GM23338 (cell line): ENCODE measurements around the gene CACNA1C.

Experiments used
- CREB1 ChIP-seq: fragments of 250-450 bp; sonication (Bioruptor Pico); IDR thresholded peaks from 2 replicates; pipeline ENCODE4 v1.5.0; 2020; ENCODE audit warnings: low read depth, mild to moderate bottlenecking, moderate library complexity
- ETS1 ChIP-seq: IDR thresholded peaks from 2 replicates; pipeline ENCODE4 v1.6.1; 2016; ENCODE audit warnings: antibody characterized with exemption
- EZH2 ChIP-seq: fragments of 200-600 bp; sonication (generic); IDR thresholded peaks from one replicate; pipeline ENCODE4 v1.8.0; 2017; ENCODE audit warnings: antibody characterized with exemption, mild to moderate bottlenecking, low read depth; ENCODE audit not compliant: unreplicated experiment
- EZH2phosphoT487 ChIP-seq: fragments of 200-600 bp; sonication (generic); IDR thresholded peaks from one replicate; pipeline ENCODE4 v1.8.1; 2018; ENCODE audit warnings: antibody characterized with exemption; ENCODE audit not compliant: unreplicated experiment
- JUNB ChIP-seq: IDR thresholded peaks from one replicate; pipeline ENCODE4 v1.6.1; 2016; ENCODE audit warnings: antibody characterized with exemption; ENCODE audit not compliant: unreplicated experiment
- NANOG ChIP-seq: IDR thresholded peaks from 2 replicates; pipeline ENCODE4 v1.6.1; 2016; ENCODE audit warnings: antibody characterized with exemption, borderline replicate concordance
- POLR2AphosphoS5 ChIP-seq: IDR thresholded peaks from 2 replicates; pipeline ENCODE4 v1.6.1; 2016; ENCODE audit warnings: antibody characterized with exemption, low read depth
- REST ChIP-seq: IDR thresholded peaks from one replicate; pipeline ENCODE4 v1.6.1; 2018; ENCODE audit warnings: antibody characterized with exemption; ENCODE audit not compliant: unreplicated experiment
- STAT1 ChIP-seq: IDR thresholded peaks from one replicate; pipeline ENCODE4 v1.6.1; 2016; ENCODE audit warnings: antibody characterized with exemption; ENCODE audit not compliant: unreplicated experiment
- ZNF114 ChIP-seq: fragments of 250-450 bp; sonication (Bioruptor Pico); IDR thresholded peaks from 2 replicates; pipeline ENCODE4 v1.5.0; 2020; ENCODE audit warnings: mild to moderate bottlenecking, moderate library complexity
- ZNF331 ChIP-seq: fragments of 250-450 bp; sonication (Bioruptor Pico); IDR thresholded peaks from 2 replicates; pipeline ENCODE4 v1.5.0; 2020; ENCODE audit warnings: low read depth, mild to moderate bottlenecking, moderate library complexity
- TF ChIP-seq, protein P1 (sequence below), 2 experiments: fragments of 200-600 bp in 1 of 2; sonication (generic) in 1 of 2; conservative IDR thresholded peaks; 2 replicates each; pipeline versions ENCODE4 v1.5.1 to v1.6.1; 2016 to 2017; ENCODE audit warnings: antibody characterized with exemption in 2 of 2, low read depth in 2 of 2, mild to moderate bottlenecking in 2 of 2, moderate library complexity in 1 of 2
- TF ChIP-seq, protein P2 (sequence below): fragments of 250-450 bp; sonication (Bioruptor Pico); IDR thresholded peaks from 2 replicates; pipeline ENCODE4 v1.5.0; 2020; ENCODE audit warnings: mild to moderate bottlenecking, moderate library complexity

- TF ChIP-seq EZH2: no peak
- TF ChIP-seq, protein P1, sequence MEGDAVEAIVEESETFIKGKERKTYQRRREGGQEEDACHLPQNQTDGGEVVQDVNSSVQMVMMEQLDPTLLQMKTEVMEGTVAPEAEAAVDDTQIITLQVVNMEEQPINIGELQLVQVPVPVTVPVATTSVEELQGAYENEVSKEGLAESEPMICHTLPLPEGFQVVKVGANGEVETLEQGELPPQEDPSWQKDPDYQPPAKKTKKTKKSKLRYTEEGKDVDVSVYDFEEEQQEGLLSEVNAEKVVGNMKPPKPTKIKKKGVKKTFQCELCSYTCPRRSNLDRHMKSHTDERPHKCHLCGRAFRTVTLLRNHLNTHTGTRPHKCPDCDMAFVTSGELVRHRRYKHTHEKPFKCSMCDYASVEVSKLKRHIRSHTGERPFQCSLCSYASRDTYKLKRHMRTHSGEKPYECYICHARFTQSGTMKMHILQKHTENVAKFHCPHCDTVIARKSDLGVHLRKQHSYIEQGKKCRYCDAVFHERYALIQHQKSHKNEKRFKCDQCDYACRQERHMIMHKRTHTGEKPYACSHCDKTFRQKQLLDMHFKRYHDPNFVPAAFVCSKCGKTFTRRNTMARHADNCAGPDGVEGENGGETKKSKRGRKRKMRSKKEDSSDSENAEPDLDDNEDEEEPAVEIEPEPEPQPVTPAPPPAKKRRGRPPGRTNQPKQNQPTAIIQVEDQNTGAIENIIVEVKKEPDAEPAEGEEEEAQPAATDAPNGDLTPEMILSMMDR (conservative IDR thresholded peaks at IDR 0.05; ENCODE audit: low read depth in 2 of 2): no peak
- no peak for TF ChIP-seq NANOG
- no peak for TF ChIP-seq REST
- no peak for TF ChIP-seq POLR2AphosphoS5
- TF ChIP-seq CREB1: no peak
- TF ChIP-seq EZH2phosphoT487: no peak
- TF ChIP-seq JUNB: no peak
- no peak for TF ChIP-seq ZNF331 (CRISPR knock-in tag)
- TF ChIP-seq ETS1: no peak
- no peak for TF ChIP-seq ZNF114 (CRISPR knock-in tag)
- TF ChIP-seq STAT1: no peak
- TF ChIP-seq, protein P2, sequence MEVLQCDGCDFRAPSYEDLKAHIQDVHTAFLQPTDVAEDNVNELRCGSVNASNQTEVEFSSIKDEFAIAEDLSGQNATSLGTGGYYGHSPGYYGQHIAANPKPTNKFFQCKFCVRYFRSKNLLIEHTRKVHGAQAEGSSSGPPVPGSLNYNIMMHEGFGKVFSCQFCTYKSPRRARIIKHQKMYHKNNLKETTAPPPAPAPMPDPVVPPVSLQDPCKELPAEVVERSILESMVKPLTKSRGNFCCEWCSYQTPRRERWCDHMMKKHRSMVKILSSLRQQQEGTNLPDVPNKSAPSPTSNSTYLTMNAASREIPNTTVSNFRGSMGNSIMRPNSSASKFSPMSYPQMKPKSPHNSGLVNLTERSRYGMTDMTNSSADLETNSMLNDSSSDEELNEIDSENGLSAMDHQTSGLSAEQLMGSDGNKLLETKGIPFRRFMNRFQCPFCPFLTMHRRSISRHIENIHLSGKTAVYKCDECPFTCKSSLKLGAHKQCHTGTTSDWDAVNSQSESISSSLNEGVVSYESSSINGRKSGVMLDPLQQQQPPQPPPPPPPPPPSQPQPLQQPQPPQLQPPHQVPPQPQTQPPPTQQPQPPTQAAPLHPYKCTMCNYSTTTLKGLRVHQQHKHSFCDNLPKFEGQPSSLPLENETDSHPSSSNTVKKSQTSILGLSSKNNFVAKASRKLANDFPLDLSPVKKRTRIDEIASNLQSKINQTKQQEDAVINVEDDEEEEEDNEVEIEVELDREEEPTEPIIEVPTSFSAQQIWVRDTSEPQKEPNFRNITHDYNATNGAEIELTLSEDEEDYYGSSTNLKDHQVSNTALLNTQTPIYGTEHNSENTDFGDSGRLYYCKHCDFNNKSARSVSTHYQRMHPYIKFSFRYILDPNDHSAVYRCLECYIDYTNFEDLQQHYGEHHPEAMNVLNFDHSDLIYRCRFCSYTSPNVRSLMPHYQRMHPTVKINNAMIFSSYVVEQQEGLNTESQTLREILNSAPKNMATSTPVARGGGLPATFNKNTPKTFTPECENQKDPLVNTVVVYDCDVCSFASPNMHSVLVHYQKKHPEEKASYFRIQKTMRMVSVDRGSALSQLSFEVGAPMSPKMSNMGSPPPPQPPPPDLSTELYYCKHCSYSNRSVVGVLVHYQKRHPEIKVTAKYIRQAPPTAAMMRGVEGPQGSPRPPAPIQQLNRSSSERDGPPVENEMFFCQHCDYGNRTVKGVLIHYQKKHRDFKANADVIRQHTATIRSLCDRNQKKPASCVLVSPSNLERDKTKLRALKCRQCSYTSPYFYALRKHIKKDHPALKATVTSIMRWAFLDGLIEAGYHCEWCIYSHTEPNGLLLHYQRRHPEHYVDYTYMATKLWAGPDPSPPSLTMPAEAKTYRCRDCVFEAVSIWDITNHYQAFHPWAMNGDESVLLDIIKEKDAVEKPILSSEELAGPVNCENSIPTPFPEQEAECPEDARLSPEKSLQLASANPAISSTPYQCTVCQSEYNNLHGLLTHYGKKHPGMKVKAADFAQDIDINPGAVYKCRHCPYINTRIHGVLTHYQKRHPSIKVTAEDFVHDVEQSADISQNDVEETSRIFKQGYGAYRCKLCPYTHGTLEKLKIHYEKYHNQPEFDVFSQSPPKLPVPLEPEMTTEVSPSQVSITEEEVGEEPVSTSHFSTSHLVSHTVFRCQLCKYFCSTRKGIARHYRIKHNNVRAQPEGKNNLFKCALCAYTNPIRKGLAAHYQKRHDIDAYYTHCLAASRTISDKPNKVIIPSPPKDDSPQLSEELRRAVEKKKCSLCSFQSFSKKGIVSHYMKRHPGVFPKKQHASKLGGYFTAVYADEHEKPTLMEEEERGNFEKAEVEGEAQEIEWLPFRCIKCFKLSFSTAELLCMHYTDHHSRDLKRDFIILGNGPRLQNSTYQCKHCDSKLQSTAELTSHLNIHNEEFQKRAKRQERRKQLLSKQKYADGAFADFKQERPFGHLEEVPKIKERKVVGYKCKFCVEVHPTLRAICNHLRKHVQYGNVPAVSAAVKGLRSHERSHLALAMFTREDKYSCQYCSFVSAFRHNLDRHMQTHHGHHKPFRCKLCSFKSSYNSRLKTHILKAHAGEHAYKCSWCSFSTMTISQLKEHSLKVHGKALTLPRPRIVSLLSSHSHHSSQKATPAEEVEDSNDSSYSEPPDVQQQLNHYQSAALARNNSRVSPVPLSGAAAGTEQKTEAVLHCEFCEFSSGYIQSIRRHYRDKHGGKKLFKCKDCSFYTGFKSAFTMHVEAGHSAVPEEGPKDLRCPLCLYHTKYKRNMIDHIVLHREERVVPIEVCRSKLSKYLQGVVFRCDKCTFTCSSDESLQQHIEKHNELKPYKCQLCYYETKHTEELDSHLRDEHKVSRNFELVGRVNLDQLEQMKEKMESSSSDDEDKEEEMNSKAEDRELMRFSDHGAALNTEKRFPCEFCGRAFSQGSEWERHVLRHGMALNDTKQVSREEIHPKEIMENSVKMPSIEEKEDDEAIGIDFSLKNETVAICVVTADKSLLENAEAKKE (CRISPR knock-in tag): no peak
These were observed 396.8 kb downstream of the CACNA1C start for GRCh38 chr12:2449586-2449985.
